HepG2 (cell line): ENCODE measurements around the gene LRRN4CL. TPM values are rescaled to one million over a fixed set of nuclear protein-coding genes. Genes with fewer than 3 reads are reported as not detected.

Experiments used
- AFF4 ChIP-seq: sonication (generic); formaldehyde crosslinking; IDR thresholded peaks from 2 replicates; pipeline ENCODE4 v1.4.0; 2020; ENCODE audit warnings: missing genetic modification reagents
- AKAP8 ChIP-seq: sonication (generic); formaldehyde crosslinking; IDR thresholded peaks from 2 replicates; pipeline ENCODE4 v1.5.1; 2020; ENCODE audit warnings: mild to moderate bottlenecking, missing genetic modification reagents
- HCFC1 ChIP-seq: fragments of 150-350 bp; IDR thresholded peaks from 2 replicates; pipeline ENCODE4 v1.6.1; 2014; ENCODE audit warnings: low read depth, low read length
- HOXA5 ChIP-seq: sonication (generic); formaldehyde crosslinking; IDR thresholded peaks from 2 replicates; pipeline ENCODE4 v1.4.0; 2020; ENCODE audit warnings: missing genetic modification reagents
- HOXA7 ChIP-seq: sonication (generic); formaldehyde crosslinking; IDR thresholded peaks from 2 replicates; pipeline ENCODE4 v1.8.1; 2022; ENCODE audit warnings: mild to moderate bottlenecking, missing genetic modification reagents, moderate library complexity
- MIXL1 ChIP-seq: IDR thresholded peaks from 2 replicates; pipeline ENCODE4 v1.6.1; 2016
- ONECUT2 ChIP-seq: sonication (generic); formaldehyde crosslinking; IDR thresholded peaks from 2 replicates; pipeline ENCODE4 v1.4.0; 2020; ENCODE audit warnings: missing genetic modification reagents
- RBM39 ChIP-seq: fragments of 200-400 bp; formaldehyde crosslinking; IDR thresholded peaks from one replicate; pipeline ENCODE4 v1.6.1; 2018; ENCODE audit warnings: antibody characterized with exemption, mild to moderate bottlenecking, low read depth, low read length; ENCODE audit not compliant: poor library complexity, severe bottlenecking
- ZC3H4 ChIP-seq: sonication (generic); formaldehyde crosslinking; IDR thresholded peaks from 2 replicates; pipeline ENCODE4 v1.4.0; 2020; ENCODE audit warnings: missing genetic modification reagents, borderline replicate concordance
- ZNF441 ChIP-seq: sonication (generic); formaldehyde crosslinking; IDR thresholded peaks from 2 replicates; pipeline ENCODE4 v1.7.0; 2021; ENCODE audit warnings: missing genetic modification reagents, borderline replicate concordance
- ZNF556 ChIP-seq: sonication (generic); formaldehyde crosslinking; IDR thresholded peaks from 2 replicates; pipeline ENCODE4 v1.4.0; 2020; ENCODE audit warnings: mild to moderate bottlenecking, missing genetic modification reagents, borderline replicate concordance
- ZNF564 ChIP-seq: sonication (generic); formaldehyde crosslinking; IDR thresholded peaks from 2 replicates; pipeline ENCODE4 v1.8.1; 2023; ENCODE audit warnings: mild to moderate bottlenecking, missing genetic modification reagents
- ZNF781 ChIP-seq: sonication (generic); formaldehyde crosslinking; IDR thresholded peaks from 2 replicates; pipeline ENCODE4 v1.5.1; 2020; ENCODE audit warnings: borderline replicate concordance, mild to moderate bottlenecking, missing genetic modification reagents; ENCODE audit errors: not compliant biosample characterization
- ZNF878 ChIP-seq: sonication (generic); formaldehyde crosslinking; IDR thresholded peaks from 2 replicates; pipeline ENCODE4 v1.8.1; 2023; ENCODE audit warnings: mild to moderate bottlenecking, missing genetic modification reagents, moderate library complexity
- ZNF883 ChIP-seq: sonication (generic); formaldehyde crosslinking; IDR thresholded peaks from 2 replicates; pipeline ENCODE4 v1.5.1; 2020; ENCODE audit warnings: mild to moderate bottlenecking, missing genetic modification reagents; ENCODE audit errors: not compliant biosample characterization
- ZSCAN20 ChIP-seq: sonication (generic); formaldehyde crosslinking; IDR thresholded peaks from 2 replicates; pipeline ENCODE4 v1.4.0; 2020; ENCODE audit warnings: missing genetic modification reagents, mild to moderate bottlenecking, borderline replicate concordance
- polyA plus RNA-seq, 8 experiments: library from polyadenylated mRNA; depleted of rRNA in 3 of 8; stranded (reverse) in 7 of 8; unstranded in 1 of 8; fragments of >200 nt; fragmentation: Illumina TruSeq in 4 of 8; extraction: Trizol in 4 of 8; gene quantifications; 2 replicates each; pipeline versions ENCODE4 v1.2.1 to v1.2.3, GENCODE V29; 2011 to 2016; ENCODE audit warnings: low read depth in 4 of 8, missing spikeins in 1 of 8, mixed read lengths in 1 of 8; ENCODE audit not compliant: insufficient read depth in 1 of 8
- total RNA-seq, 5 experiments: library from RNA; depleted of rRNA; stranded (reverse); fragments of >200 nt; fragmentation: Illumina TruSeq; extraction: Trizol; gene quantifications; 2 replicates each; pipeline ENCODE4 v1.2.3, GENCODE V29; 2016; ENCODE audit warnings: low read depth in 1 of 5
- TF ChIP-seq, protein P1 (sequence below): sonication (generic); formaldehyde crosslinking; IDR thresholded peaks from 2 replicates; pipeline ENCODE4 v1.4.0; 2020; ENCODE audit warnings: missing genetic modification reagents, low read depth, mild to moderate bottlenecking, borderline replicate concordance
- TF ChIP-seq, protein P2 (sequence below): IDR thresholded peaks from 2 replicates; pipeline ENCODE4 v1.6.1; 2016; ENCODE audit warnings: missing compliant biosample characterization, missing genetic modification reagents, borderline replicate concordance
- TF ChIP-seq, protein P3 (sequence below): IDR thresholded peaks from 2 replicates; pipeline ENCODE4 v1.6.1; 2018; ENCODE audit warnings: missing genetic modification reagents, mild to moderate bottlenecking, missing compliant biosample characterization
- TF ChIP-seq, protein P4 (sequence below): sonication (generic); formaldehyde crosslinking; IDR thresholded peaks from 2 replicates; pipeline ENCODE4 v1.8.1; 2023; ENCODE audit warnings: mild to moderate bottlenecking, moderate library complexity, missing genetic modification reagents

The LRRN4CL gene
- total and polyA plus RNA-seq, 2 of the 13 experiments (the other 11 are each of a cell fraction or from before 2014, with no cell fraction given), result 0.11 TPM; not detected in 1

DNA sequence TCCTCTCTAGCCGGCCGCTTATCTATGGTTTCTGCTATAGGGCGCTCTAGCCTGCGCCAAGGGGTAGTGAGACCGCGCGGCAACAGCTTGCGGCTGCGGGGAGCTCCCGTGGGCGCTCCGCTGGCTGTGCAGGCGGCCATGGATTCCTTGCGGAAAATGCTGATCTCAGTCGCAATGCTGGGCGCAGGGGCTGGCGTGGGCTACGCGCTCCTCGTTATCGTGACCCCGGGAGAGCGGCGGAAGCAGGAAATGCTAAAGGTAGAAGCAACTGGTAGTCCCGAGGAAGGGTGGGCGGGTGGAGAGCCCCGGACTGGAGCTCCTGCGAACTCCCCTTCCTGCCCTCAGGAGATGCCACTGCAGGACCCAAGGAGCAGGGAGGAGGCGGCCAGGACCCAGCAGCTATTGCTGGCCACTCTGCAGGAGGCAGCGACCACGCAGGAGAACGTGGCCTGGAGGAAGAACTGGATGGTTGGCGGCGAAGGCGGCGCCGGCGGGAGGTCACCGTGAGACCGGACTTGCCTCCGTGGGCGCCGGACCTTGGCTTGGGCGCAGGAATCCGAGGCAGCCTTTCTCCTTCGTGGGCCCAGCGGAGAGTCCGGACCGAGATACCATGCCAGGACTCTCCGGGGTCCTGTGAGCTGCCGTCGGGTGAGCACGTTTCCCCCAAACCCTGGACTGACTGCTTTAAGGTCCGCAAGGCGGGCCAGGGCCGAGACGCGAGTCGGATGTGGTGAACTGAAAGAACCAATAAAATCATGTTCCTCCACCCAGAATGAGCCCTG is 17.5 kb downstream of the LRRN4CL start, which contains the start of the genes LBHD1 and UQCC3 (continued):
- TF ChIP-seq, protein P1, sequence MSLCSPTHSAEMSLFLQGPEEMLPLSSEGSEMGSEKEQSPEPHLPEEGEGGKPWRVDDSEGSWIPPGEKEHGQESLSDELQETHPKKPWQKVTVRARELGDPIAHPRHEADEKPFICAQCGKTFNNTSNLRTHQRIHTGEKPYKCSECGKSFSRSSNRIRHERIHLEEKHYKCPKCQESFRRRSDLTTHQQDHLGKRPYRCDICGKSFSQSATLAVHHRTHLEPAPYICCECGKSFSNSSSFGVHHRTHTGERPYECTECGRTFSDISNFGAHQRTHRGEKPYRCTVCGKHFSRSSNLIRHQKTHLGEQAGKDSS (CRISPR knock-in tag), result peak; percentile 20; the same call in 1 of the 2 replicates
- TF ChIP-seq, protein P2, sequence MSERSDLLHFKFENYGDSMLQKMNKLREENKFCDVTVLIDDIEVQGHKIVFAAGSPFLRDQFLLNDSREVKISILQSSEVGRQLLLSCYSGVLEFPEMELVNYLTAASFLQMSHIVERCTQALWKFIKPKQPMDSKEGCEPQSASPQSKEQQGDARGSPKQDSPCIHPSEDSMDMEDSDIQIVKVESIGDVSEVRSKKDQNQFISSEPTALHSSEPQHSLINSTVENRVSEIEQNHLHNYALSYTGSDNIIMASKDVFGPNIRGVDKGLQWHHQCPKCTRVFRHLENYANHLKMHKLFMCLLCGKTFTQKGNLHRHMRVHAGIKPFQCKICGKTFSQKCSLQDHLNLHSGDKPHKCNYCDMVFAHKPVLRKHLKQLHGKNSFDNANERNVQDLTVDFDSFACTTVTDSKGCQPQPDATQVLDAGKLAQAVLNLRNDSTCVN (CRISPR knock-in tag), result no peak
- TF ChIP-seq ZNF883 (CRISPR knock-in tag) (no peak), ONECUT2 (CRISPR knock-in tag) (no peak), HCFC1 (peak; percentile 26; the same call in 1 of the 2 replicates), AKAP8 (CRISPR knock-in tag) (peak; percentile 59; the same call in 1 of the 2 replicates), AFF4 (CRISPR knock-in tag) (no peak), RBM39 (peak; percentile 86), ZNF781 (CRISPR knock-in tag) (peak; percentile 44), ZNF556 (CRISPR knock-in tag) (peak; percentile 78; the same call in 1 of the 2 replicates), HOXA7 (CRISPR knock-in tag) (no peak), ZSCAN20 (no peak), ZC3H4 (CRISPR knock-in tag) (no peak), ZNF564 (peak; percentile 50; the same call in 1 of the 2 replicates), HOXA5 (CRISPR knock-in tag) (peak; percentile 66), ZNF441 (peak; percentile 16; the same call in 1 of the 2 replicates), ZNF878 (CRISPR knock-in tag) (no peak), MIXL1 (CRISPR knock-in tag) (no peak)
- TF ChIP-seq, protein P3, sequence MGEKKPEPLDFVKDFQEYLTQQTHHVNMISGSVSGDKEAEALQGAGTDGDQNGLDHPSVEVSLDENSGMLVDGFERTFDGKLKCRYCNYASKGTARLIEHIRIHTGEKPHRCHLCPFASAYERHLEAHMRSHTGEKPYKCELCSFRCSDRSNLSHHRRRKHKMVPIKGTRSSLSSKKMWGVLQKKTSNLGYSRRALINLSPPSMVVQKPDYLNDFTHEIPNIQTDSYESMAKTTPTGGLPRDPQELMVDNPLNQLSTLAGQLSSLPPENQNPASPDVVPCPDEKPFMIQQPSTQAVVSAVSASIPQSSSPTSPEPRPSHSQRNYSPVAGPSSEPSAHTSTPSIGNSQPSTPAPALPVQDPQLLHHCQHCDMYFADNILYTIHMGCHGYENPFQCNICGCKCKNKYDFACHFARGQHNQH (CRISPR knock-in tag), result peak; percentile 77; the same call in 1 of the 2 replicates
- TF ChIP-seq, protein P4, sequence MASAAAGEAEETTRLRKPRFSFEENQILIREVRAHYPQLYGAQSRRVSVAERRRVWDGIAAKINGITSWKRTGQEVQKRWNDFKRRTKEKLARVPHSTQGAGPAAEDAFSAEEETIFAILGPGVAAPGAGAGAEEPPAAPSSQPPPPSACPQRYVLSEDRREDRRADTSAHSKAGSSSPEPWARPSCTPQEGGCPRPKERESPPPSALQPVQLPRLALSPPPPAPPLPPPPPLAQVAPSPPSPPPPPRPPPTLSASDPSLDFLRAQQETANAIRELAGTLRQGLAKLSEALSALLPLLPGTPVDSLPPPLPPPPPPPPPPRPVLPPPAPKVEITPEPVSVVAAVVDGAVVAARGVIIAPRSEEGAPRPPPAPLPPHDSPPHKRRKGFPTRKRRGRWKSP (CRISPR knock-in tag), result peak; percentile 80
